ENCODE data around the gene TBX4.

GRCh38 chr17:61449707-61450640, 2.2 kb upstream of the TBX4 start:
- TF ChIP-seq L3MBTL2 (conservative IDR thresholded peaks at IDR 0.05) (no peak), PKNOX1 (IDR thresholded peaks at IDR 0.05) (no peak), CTBP1 (IDR thresholded peaks at IDR 0.05; ENCODE audit: borderline replicate concordance) (no peak), BHLHE40 (IDR thresholded peaks at IDR 0.05; ENCODE audit: borderline replicate concordance) (no peak), ARNT (IDR thresholded peaks at IDR 0.05) (no peak), NFRKB (IDR thresholded peaks at IDR 0.05) (no peak), SP1 (IDR thresholded peaks at IDR 0.05) (no peak), TARDBP (IDR thresholded peaks at IDR 0.05) (no peak), FOXM1 (IDR thresholded peaks at IDR 0.05; ENCODE audit: borderline replicate concordance) (no peak), FOXK2 (IDR thresholded peaks at IDR 0.05) (no peak), ELF4 (IDR thresholded peaks at IDR 0.05) (no peak)
